Measurements from ENCODE around the gene CROCC2. TPM values are rescaled to one million over a fixed set of nuclear protein-coding genes. Genes with fewer than 3 reads are reported as not detected.
"Not testable (repeated sequence)": the region's sequence is repeated elsewhere in the genome, so short reads cannot be mapped to it uniquely, and the experiment has no call there.

CROCC2 gene
- polyA plus RNA-seq, 1 donor (not counting 4 experiments of a cell fraction or from before 2014, with no cell fraction given), result not detected

- Histone ChIP-seq H3K27ac (ENCODE audit: control insufficient read depth, insufficient read depth, low read length) (no peak overlapping the region), H3K27me3 (ENCODE audit: control insufficient read depth, extremely low read depth, insufficient read depth, low read length) (peaks cover 22% of the 10 kb centered on the region), H3K4me1 (ENCODE audit: control insufficient read depth, extremely low read depth, insufficient read depth, low read length) (no peaks in the 10 kb centered on the region), H3K79me2 (ENCODE audit: control insufficient read depth, insufficient read depth, low read length) (no peaks in the 10 kb centered on the region), H4K20me1 (ENCODE audit: control insufficient read depth, extremely low read depth, insufficient read depth, low read length) (no peaks in the 10 kb centered on the region), H3K9me1 (ENCODE audit: control insufficient read depth, extremely low read depth, insufficient read depth, low read length) (no peaks in the 10 kb centered on the region), H3K4me2 (ENCODE audit: control insufficient read depth, extremely low read depth, insufficient read depth, low read depth, low read length) (no peak overlapping the region), H3K36me3 (ENCODE audit: control insufficient read depth in 2 of 2, extremely low read depth in 1 of 2, insufficient read depth in 2 of 2, low read length in 2 of 2) (no peaks in the 10 kb centered on the region), H3K4me3 (ENCODE audit: control insufficient read depth in 2 of 3, extremely low read depth in 1 of 3, insufficient read depth in 2 of 3, low read depth in 1 of 3, low read length in 3 of 3) (no peak overlapping the region), H2AFZ (ENCODE audit: control insufficient read depth, low read length) (no peak overlapping the region), H3K9ac (ENCODE audit: control insufficient read depth, extremely low read depth, insufficient read depth, low read length) (no peak overlapping the region), H3K9me3 (ENCODE audit: control insufficient read depth, low read depth, low read length) (no peaks in the 10 kb centered on the region)
- FAIRE-seq (no peak), DNase-seq (ENCODE audit: low read depth, low spot score) (no peak)
- TF ChIP-seq, protein P1, sequence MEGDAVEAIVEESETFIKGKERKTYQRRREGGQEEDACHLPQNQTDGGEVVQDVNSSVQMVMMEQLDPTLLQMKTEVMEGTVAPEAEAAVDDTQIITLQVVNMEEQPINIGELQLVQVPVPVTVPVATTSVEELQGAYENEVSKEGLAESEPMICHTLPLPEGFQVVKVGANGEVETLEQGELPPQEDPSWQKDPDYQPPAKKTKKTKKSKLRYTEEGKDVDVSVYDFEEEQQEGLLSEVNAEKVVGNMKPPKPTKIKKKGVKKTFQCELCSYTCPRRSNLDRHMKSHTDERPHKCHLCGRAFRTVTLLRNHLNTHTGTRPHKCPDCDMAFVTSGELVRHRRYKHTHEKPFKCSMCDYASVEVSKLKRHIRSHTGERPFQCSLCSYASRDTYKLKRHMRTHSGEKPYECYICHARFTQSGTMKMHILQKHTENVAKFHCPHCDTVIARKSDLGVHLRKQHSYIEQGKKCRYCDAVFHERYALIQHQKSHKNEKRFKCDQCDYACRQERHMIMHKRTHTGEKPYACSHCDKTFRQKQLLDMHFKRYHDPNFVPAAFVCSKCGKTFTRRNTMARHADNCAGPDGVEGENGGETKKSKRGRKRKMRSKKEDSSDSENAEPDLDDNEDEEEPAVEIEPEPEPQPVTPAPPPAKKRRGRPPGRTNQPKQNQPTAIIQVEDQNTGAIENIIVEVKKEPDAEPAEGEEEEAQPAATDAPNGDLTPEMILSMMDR (optimal IDR thresholded peaks at IDR 0.05 in 1 of 3, IDR thresholded peaks at IDR 0.05 in 1 of 3, conservative IDR thresholded peaks at IDR 0.05 in 1 of 3; ENCODE audit: extremely low read depth in 1 of 3, insufficient read depth in 2 of 3, low read length in 3 of 3), result no peak
- TF ChIP-seq EZH2 (IDR thresholded peaks at IDR 0.05; ENCODE audit: low read length), result no peak
- dilution Hi-C loops (cut with MboI; ENCODE audit: extremely low pct_ligation_motif_present, low sequenced_read_pairs), result no loop called here
Measured at GRCh38 chr2:240972636-240973521, 66.7 kb downstream of the CROCC2 start.

DNA sequence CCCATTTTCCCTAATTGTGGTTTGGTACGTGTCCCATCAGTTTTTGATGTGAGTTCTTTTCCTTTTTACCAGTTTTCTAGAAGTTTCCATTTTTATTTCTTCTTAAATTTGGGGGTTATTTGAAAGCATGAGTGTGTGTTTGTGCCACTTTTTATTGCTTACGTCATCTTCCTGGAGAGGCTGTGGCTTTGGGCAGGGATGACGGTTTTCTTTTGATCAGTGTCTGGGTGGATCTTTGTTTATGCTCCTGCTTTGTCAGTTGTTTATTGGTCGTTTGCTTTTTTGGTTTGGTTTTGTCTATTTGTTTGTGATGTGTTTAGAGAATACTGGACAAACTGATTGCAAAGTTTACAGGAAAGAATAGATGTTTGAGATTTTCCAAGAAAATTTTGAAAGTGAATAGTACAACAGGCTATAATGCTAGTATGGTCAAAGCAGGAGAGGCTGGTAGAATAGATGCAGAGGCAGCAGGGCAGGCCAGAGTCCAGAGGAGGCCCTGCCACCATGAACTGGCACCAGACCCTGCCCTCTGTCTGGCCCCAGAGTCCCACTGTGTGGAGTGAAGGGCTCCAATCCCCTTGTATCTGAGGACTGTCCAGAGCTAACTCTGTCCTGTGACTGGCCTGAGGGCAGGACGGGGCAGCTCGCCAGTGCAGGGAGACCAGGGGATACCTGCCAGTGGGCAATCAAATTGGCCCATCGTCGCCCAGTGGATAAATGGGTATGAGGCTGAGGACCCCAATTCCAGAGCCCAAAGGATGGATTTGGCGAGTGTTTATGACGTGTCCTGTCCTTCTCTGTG, 68.8 kb downstream of the CROCC2 start:
- no peak overlapping the region for H3K4me2 ChIP-seq (ENCODE audit: control insufficient read depth, extremely low read depth, insufficient read depth, low read depth, low read length)
- no peaks in the 10 kb centered on the region for H3K36me3 ChIP-seq (ENCODE audit: control insufficient read depth in 2 of 2, extremely low read depth in 1 of 2, insufficient read depth in 2 of 2, low read length in 2 of 2)
- no peak for DNase-seq (ENCODE audit: low read depth, low spot score)
- H3K9me3 ChIP-seq (ENCODE audit: control insufficient read depth, low read depth, low read length), result no peaks in the 10 kb centered on the region
- no peak overlapping the region for H3K27ac ChIP-seq (ENCODE audit: control insufficient read depth, insufficient read depth, low read length)
- dilution Hi-C loops (cut with MboI; ENCODE audit: extremely low pct_ligation_motif_present, low sequenced_read_pairs), result no loop called here
- no peak overlapping the region for H3K4me3 ChIP-seq (ENCODE audit: control insufficient read depth in 2 of 3, extremely low read depth in 1 of 3, insufficient read depth in 2 of 3, low read depth in 1 of 3, low read length in 3 of 3)
- no peaks in the 10 kb centered on the region for H4K20me1 ChIP-seq (ENCODE audit: control insufficient read depth, extremely low read depth, insufficient read depth, low read length)
- no peak for FAIRE-seq
- no peaks in the 10 kb centered on the region for H3K9me1 ChIP-seq (ENCODE audit: control insufficient read depth, extremely low read depth, insufficient read depth, low read length)
- no peaks in the 10 kb centered on the region for H3K79me2 ChIP-seq (ENCODE audit: control insufficient read depth, insufficient read depth, low read length)
- H3K9ac ChIP-seq (ENCODE audit: control insufficient read depth, extremely low read depth, insufficient read depth, low read length), result no peak overlapping the region
- no peaks in the 10 kb centered on the region for H3K4me1 ChIP-seq (ENCODE audit: control insufficient read depth, extremely low read depth, insufficient read depth, low read length)
- peaks cover 22% of the 10 kb centered on the region for H3K27me3 ChIP-seq (ENCODE audit: control insufficient read depth, extremely low read depth, insufficient read depth, low read length)
- TF ChIP-seq, protein P1 (optimal IDR thresholded peaks at IDR 0.05 in 1 of 3, IDR thresholded peaks at IDR 0.05 in 1 of 3, conservative IDR thresholded peaks at IDR 0.05 in 1 of 3; ENCODE audit: extremely low read depth in 1 of 3, insufficient read depth in 2 of 3, low read length in 3 of 3), result no peak
- no peak for TF ChIP-seq EZH2 (IDR thresholded peaks at IDR 0.05; ENCODE audit: low read length)
- H2AFZ ChIP-seq (ENCODE audit: control insufficient read depth, low read length), result no peak overlapping the region

- H4K20me1 ChIP-seq (ENCODE audit: control insufficient read depth, extremely low read depth, insufficient read depth, low read length); dilution Hi-C loops (cut with MboI; ENCODE audit: extremely low pct_ligation_motif_present, low sequenced_read_pairs); H3K79me2 ChIP-seq (ENCODE audit: control insufficient read depth, insufficient read depth, low read length); H3K9ac ChIP-seq (ENCODE audit: control insufficient read depth, extremely low read depth, insufficient read depth, low read length); H3K27ac ChIP-seq (ENCODE audit: control insufficient read depth, insufficient read depth, low read length); H3K9me3 ChIP-seq (ENCODE audit: control insufficient read depth, low read depth, low read length); H3K4me1 ChIP-seq (ENCODE audit: control insufficient read depth, extremely low read depth, insufficient read depth, low read length); H3K9me1 ChIP-seq (ENCODE audit: control insufficient read depth, extremely low read depth, insufficient read depth, low read length); H3K4me2 ChIP-seq (ENCODE audit: control insufficient read depth, extremely low read depth, insufficient read depth, low read depth, low read length); H3K4me3 ChIP-seq (ENCODE audit: control insufficient read depth in 2 of 3, extremely low read depth in 1 of 3, insufficient read depth in 2 of 3, low read depth in 1 of 3, low read length in 3 of 3); DNase-seq (ENCODE audit: low read depth, low spot score); H2AFZ ChIP-seq (ENCODE audit: control insufficient read depth, low read length); FAIRE-seq; H3K36me3 ChIP-seq (ENCODE audit: control insufficient read depth in 2 of 2, extremely low read depth in 1 of 2, insufficient read depth in 2 of 2, low read length in 2 of 2): not testable (repeated sequence)
- H3K27me3 ChIP-seq (ENCODE audit: control insufficient read depth, extremely low read depth, insufficient read depth, low read length), result peaks cover 21% of the 10 kb centered on the region
Measured at GRCh38 chr2:240975903-240976302, 69.8 kb downstream of the CROCC2 start.

Measured in keratinocyte (primary cell).